ENCODE measurements around the gene PIM3. TPM values are rescaled to one million over a fixed set of nuclear protein-coding genes. Genes with fewer than 3 reads are reported as not detected.

The PIM3 gene
- total and polyA plus RNA-seq, 2 of the 8 experiments (the other 6 are each of a cell fraction or from before 2014, with no cell fraction given) = 22.6 to 30.0 TPM

- TF ChIP-seq TAF7 (optimal IDR thresholded peaks at IDR 0.05; ENCODE audit: borderline replicate concordance, low read depth, low read length) (no peak), BACH1 (IDR thresholded peaks at IDR 0.05; ENCODE audit: low read length) (no peak)
- TF ChIP-seq, protein P1, sequence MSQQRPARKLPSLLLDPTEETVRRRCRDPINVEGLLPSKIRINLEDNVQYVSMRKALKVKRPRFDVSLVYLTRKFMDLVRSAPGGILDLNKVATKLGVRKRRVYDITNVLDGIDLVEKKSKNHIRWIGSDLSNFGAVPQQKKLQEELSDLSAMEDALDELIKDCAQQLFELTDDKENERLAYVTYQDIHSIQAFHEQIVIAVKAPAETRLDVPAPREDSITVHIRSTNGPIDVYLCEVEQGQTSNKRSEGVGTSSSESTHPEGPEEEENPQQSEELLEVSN (IDR thresholded peaks at IDR 0.05) = no peak; the same call in 1 of the 2 replicates
Measured at GRCh38 chr22:49959782-49960158, 802 bp upstream of the PIM3 start (continued).

Measured in H1 (cell line).